Lung (tissue), 12 donors: ENCODE results near the gene KCNC4. TPM values are rescaled to one million over a fixed set of nuclear protein-coding genes. Genes with fewer than 3 reads are reported as not detected.

ENCODE experiments used
- ATAC-seq: fragments of 200-7000 bp; cut with Tn5 transposase; one replicate; pipeline ENCODE4 v1.9.1; 2020; ENCODE audit warnings: moderate number of reproducible peaks; ENCODE audit not compliant: insufficient read depth, low FRiP score
- DNase-seq, 3 donors: peaks; one replicate each; pipeline ENCODE4 v3.0.0-alpha.2; 2013 to 2017
- H3K27ac ChIP-seq, 2 donors: one replicate each; pipeline ENCODE4 v1.5.1; 2013; ENCODE audit warnings: mild to moderate bottlenecking in 2 of 2, moderate library complexity in 2 of 2, control low read depth in 1 of 2, inconsistent platforms in 1 of 2, low read depth in 1 of 2, low read length in 1 of 2
- H3K27me3 ChIP-seq, 3 donors: one replicate each; pipeline ENCODE4 v1.5.1; 2013; ENCODE audit warnings: low read length in 2 of 3; ENCODE audit not compliant: control insufficient read depth in 3 of 3, insufficient read depth in 3 of 3
- H3K36me3 ChIP-seq, 4 donors: one replicate each; pipeline ENCODE4 v1.5.1; 2013; ENCODE audit warnings: low read length in 4 of 4, mild to moderate bottlenecking in 1 of 4, moderate library complexity in 1 of 4; ENCODE audit not compliant: control insufficient read depth in 4 of 4, insufficient read depth in 4 of 4
- H3K4me1 ChIP-seq, 5 donors: one replicate each; pipeline ENCODE4 v1.5.1; 2013; ENCODE audit warnings: low read length in 5 of 5, mild to moderate bottlenecking in 2 of 5, moderate library complexity in 1 of 5; ENCODE audit not compliant: control insufficient read depth in 5 of 5, insufficient read depth in 5 of 5
- H3K4me3 ChIP-seq: one replicate; pipeline ENCODE4 v1.5.1; 2013; ENCODE audit warnings: mild to moderate bottlenecking, control low read depth, moderate library complexity
- H3K9ac ChIP-seq, 2 donors: one replicate each; pipeline ENCODE4 v1.5.1; 2013; ENCODE audit warnings: low read length in 2 of 2, control low read depth in 1 of 2; ENCODE audit not compliant: insufficient read depth in 1 of 2
- H3K9me3 ChIP-seq, 4 donors: one replicate each; pipeline ENCODE4 v1.5.1; 2013; ENCODE audit warnings: low read length in 3 of 4, mild to moderate bottlenecking in 1 of 4, moderate library complexity in 1 of 4; ENCODE audit not compliant: control insufficient read depth in 4 of 4, insufficient read depth in 3 of 4
- CTCF ChIP-seq: IDR thresholded peaks from 2 replicates; pipeline ENCODE4 v1.5.1; 2012; ENCODE audit warnings: mild to moderate bottlenecking; ENCODE audit errors: control extremely low read depth, extremely low read depth
- WGBS, 2 donors: extraction: QIAGEN DNeasy Blood & Tissue Kit; methylation state at CpG; one replicate each; pipeline ENCODE4 v1.1.7; 2013; 5-methylcytosine and 5-hydroxymethylcytosine counted together
- polyA plus RNA-seq, 2 donors: library from polyadenylated mRNA; stranded (reverse); fragments of 200-250 nt; gene quantifications; one replicate each; pipeline ENCODE4 v1.2.1, GENCODE V29; 2013
- total RNA-seq, 2 donors: library from RNA; depleted of rRNA in 1 of 2; stranded (reverse); fragments of >200 nt in 1 of 2; gene quantifications; one replicate each; pipeline ENCODE4 v1.2.1, GENCODE V29; 2014 to 2021
- donor health status: control.
- donor health status: control.
- donor health status: Bipolar disorder and iron deficiency.
- donor health status: healthy.
- donor health status: DM: yes; HTN: yes; CAD: no.

Gene KCNC4
- total and polyA plus RNA-seq, 4 donors: 3.1 to 9.2 (median 3.5) TPM

DNA sequence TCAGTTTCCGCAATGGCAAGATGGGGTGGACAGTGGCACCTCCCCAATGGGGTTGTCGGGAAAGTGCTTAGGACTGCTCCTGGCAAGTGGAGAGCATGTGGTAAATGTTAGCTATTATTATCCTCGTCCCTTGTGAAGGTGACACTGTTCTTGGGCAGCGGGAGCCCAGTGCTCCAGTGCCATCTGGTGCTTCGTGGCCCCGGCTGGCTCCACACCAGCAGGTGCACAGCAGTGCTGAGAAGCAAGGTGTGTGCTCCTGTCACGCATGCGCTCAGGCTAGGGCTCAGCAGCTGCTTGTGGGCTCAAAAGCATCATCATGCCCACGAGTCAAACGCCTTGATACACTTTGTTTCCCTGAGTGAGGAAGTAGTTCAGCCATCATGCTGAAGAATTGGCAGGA lies 24.9 kb upstream of the KCNC4 start:
- H3K4me3 ChIP-seq: no peak overlapping the region
- no peak for ATAC-seq
- no peak overlapping the region for H3K27ac ChIP-seq
- H3K27me3 ChIP-seq: peaks cover 0 to 24% (median 0%) of the 10 kb centered on the region in 3 donors
- H3K9me3 ChIP-seq: no peaks in the 10 kb centered on the region
- no peak for TF ChIP-seq CTCF
- H3K4me1 ChIP-seq: peaks cover 0 to 5% (median 0%) of the 10 kb centered on the region in 5 donors
- DNase-seq: no peak
- WGBS, 2 donors: 68 to 70% methylated on average over 10 of the region's 10 CpGs
- H3K36me3 ChIP-seq: no peaks in the 10 kb centered on the region
- no peak overlapping the region for H3K9ac ChIP-seq

DNA sequence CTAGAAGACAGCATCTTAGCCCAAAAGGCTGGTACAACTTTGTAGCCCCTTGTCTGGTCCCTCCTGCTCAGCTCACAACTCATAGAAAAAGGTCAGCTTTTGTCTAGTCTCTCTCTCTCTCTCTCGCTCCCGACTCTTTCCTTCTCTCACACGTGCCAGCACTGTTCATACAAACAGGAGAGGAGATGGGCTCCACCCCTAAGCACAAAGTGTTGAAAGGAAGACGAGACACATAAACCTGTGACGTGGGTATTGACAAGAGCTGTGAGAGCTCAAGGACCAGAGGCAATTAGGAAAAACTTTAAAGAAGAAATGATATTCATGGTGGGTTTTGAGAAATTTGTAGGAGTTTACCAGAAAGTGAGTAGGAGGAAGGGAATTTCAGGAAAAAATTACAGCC lies 23.6 kb upstream of the KCNC4 start:
- no peaks in the 10 kb centered on the region for H3K36me3 ChIP-seq
- peaks cover 0 to 23% (median 0%) of the 10 kb centered on the region in 3 donors for H3K27me3 ChIP-seq
- H3K27ac ChIP-seq: no peak overlapping the region
- TF ChIP-seq CTCF: no peak
- H3K4me3 ChIP-seq: no peak overlapping the region
- WGBS, 2 donors: 32 to 40% methylated on average over 5 of the region's 5 CpGs
- DNase-seq (no peak), ATAC-seq (no peak)
- H3K4me1 ChIP-seq: peaks cover 0 to 5% (median 0%) of the 10 kb centered on the region in 5 donors
- H3K9me3 ChIP-seq: no peaks in the 10 kb centered on the region
- no peak overlapping the region for H3K9ac ChIP-seq

DNA sequence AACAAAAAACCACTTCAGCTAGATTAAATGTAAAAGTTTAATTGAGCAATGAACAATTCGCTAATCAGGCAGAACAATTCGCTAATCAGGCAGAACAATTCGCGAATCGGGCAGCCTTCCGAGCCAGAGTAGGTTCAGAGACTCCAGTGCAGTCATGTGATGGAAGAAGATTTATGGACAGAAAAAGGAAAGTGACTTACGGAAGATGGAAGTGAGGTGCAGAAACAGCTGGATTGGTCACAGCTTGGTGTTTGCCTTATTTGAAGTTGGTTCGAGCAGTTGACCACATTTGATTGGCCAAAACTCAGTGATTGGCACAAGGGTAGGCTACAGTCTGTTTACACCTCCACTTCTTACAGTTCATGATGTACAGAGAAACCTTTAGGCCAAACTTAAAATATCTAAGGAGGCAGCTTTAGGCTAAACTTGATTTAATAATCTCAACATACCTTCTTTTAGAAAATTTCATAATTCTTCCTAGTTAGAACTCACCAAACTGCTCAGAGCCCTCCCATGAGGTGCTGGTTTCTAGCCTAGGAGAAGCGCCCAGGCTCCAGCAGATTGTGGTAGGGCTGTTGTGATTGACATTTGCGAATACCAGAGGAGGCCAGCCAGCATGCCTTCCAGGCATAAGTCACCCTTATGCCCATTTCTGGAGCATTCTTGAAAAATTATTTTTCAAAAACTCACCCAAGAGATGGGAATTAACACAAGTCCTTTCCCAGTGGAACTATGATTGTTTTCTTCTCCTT lies 22.8 kb upstream of the KCNC4 start:
- no peaks in the 10 kb centered on the region for H3K36me3 ChIP-seq
- peaks cover 0 to 5% (median 0%) of the 10 kb centered on the region in 5 donors for H3K4me1 ChIP-seq
- H3K27me3 ChIP-seq: peaks cover 0 to 17% (median 0%) of the 10 kb centered on the region in 3 donors
- no peak for ATAC-seq
- peaks cover 0 to 3% (median 0%) of the 10 kb centered on the region in 4 donors for H3K9me3 ChIP-seq
- 83 to 84% methylated on average over 10 of the region's 10 CpGs for WGBS, 2 donors
- DNase-seq: peak in 1 of 3 donors; percentile 16
- no peak overlapping the region for H3K27ac ChIP-seq
- H3K4me3 ChIP-seq: no peak overlapping the region
- no peak overlapping the region for H3K9ac ChIP-seq
- TF ChIP-seq CTCF: no peak
